ENCODE data around the gene MPDU1.

The MPDU1 gene

GRCh38 chr17:7561589-7562207, 22.0 kb upstream of the MPDU1 start, which contains the start of gene SENP3:
Gene SENP3 (plus strand): TSS chr17:7561919. CDS start chr17:7563077, 1,158 bp downstream.
- Histone ChIP-seq H3K27ac (ENCODE audit: low read length) (peak within 1 kb of the TSS; percentile 61), H3K9me3 (ENCODE audit: control insufficient read depth, low read depth, low read length) (no peaks in the 10 kb centered on the region), H3K27me3 (ENCODE audit: control insufficient read depth, insufficient read depth, low read length) (no peaks in the 10 kb centered on the region), H3K36me3 (ENCODE audit: control insufficient read depth, low read depth, low read length) (peaks cover 27% of the 10 kb centered on the region), H3K4me3 (ENCODE audit: low read length) (peak within 1 kb of the TSS; percentile 86), H3K4me1 (ENCODE audit: control insufficient read depth, low read depth, low read length) (peaks cover 31% of the 10 kb centered on the region), H3K9ac (ENCODE audit: low read length) (peak within 1 kb of the TSS; percentile 80)

GRCh38 chr17:7562208-7562605, 21.4 kb upstream of the MPDU1 start:
- Histone ChIP-seq H3K36me3 (ENCODE audit: control insufficient read depth, low read depth, low read length) (peaks cover 32% of the 10 kb centered on the region), H3K4me3 (ENCODE audit: low read length) (peak overlapping the region; percentile 86), H3K27me3 (ENCODE audit: control insufficient read depth, insufficient read depth, low read length) (no peaks in the 10 kb centered on the region), H3K27ac (ENCODE audit: low read length) (no peak overlapping the region), H3K9ac (ENCODE audit: low read length) (peak overlapping the region; percentile 80), H3K9me3 (ENCODE audit: control insufficient read depth, low read depth, low read length) (no peaks in the 10 kb centered on the region), H3K4me1 (ENCODE audit: control insufficient read depth, low read depth, low read length) (peaks cover 29% of the 10 kb centered on the region)

GRCh38 chr17:7563115-7563869, 20.4 kb upstream of the MPDU1 start:
- no peaks in the 10 kb centered on the region for H3K27me3 ChIP-seq (ENCODE audit: control insufficient read depth, insufficient read depth, low read length)
- no peak overlapping the region for H3K27ac ChIP-seq (ENCODE audit: low read length)
- H3K4me1 ChIP-seq (ENCODE audit: control insufficient read depth, low read depth, low read length), result peaks cover 18% of the 10 kb centered on the region
- peak overlapping the region; percentile 86 for H3K4me3 ChIP-seq (ENCODE audit: low read length)
- H3K9me3 ChIP-seq (ENCODE audit: control insufficient read depth, low read depth, low read length), result no peaks in the 10 kb centered on the region
- H3K9ac ChIP-seq (ENCODE audit: low read length), result no peak overlapping the region
- H3K36me3 ChIP-seq (ENCODE audit: control insufficient read depth, low read depth, low read length), result peaks cover 37% of the 10 kb centered on the region

GRCh38 chr17:7569571-7569970, 14.1 kb upstream of the MPDU1 start:
- Histone ChIP-seq H3K36me3 (ENCODE audit: control insufficient read depth, low read depth, low read length) (peaks cover 61% of the 10 kb centered on the region), H3K9ac (ENCODE audit: low read length) (no peak overlapping the region), H3K4me1 (ENCODE audit: control insufficient read depth, low read depth, low read length) (peaks cover 7% of the 10 kb centered on the region), H3K27me3 (ENCODE audit: control insufficient read depth, insufficient read depth, low read length) (no peaks in the 10 kb centered on the region), H3K4me3 (ENCODE audit: low read length) (no peak overlapping the region), H3K27ac (ENCODE audit: low read length) (no peak overlapping the region), H3K9me3 (ENCODE audit: control insufficient read depth, low read depth, low read length) (no peaks in the 10 kb centered on the region)

GRCh38 chr17:7570351-7570750, 13.3 kb upstream of the MPDU1 start:
- Histone ChIP-seq H3K27ac (ENCODE audit: low read length) (no peak overlapping the region), H3K36me3 (ENCODE audit: control insufficient read depth, low read depth, low read length) (peaks cover 61% of the 10 kb centered on the region), H3K9ac (ENCODE audit: low read length) (no peak overlapping the region)

GRCh38 chr17:7572338-7572587, 11.4 kb upstream of the MPDU1 start:
- Histone ChIP-seq H3K27me3 (ENCODE audit: control insufficient read depth, insufficient read depth, low read length) (no peaks in the 10 kb centered on the region), H3K36me3 (ENCODE audit: control insufficient read depth, low read depth, low read length) (peaks cover 64% of the 10 kb centered on the region), H3K9me3 (ENCODE audit: control insufficient read depth, low read depth, low read length) (no peaks in the 10 kb centered on the region), H3K9ac (ENCODE audit: low read length) (peak overlapping the region; percentile 72), H3K4me1 (ENCODE audit: control insufficient read depth, low read depth, low read length) (peaks cover 13% of the 10 kb centered on the region), H3K27ac (ENCODE audit: low read length) (peak overlapping the region; percentile 59), H3K4me3 (ENCODE audit: low read length) (peak overlapping the region; percentile 69)

More at GRCh38 chr17:7570351-7570750, 13.3 kb upstream of the MPDU1 start:
- Histone ChIP-seq H3K4me1 (ENCODE audit: control insufficient read depth, low read depth, low read length) (peaks cover 10% of the 10 kb centered on the region), H3K27me3 (ENCODE audit: control insufficient read depth, insufficient read depth, low read length) (no peaks in the 10 kb centered on the region), H3K4me3 (ENCODE audit: low read length) (no peak overlapping the region), H3K9me3 (ENCODE audit: control insufficient read depth, low read depth, low read length) (no peaks in the 10 kb centered on the region)

GRCh38 chr17:7572588-7573323, 10.9 kb upstream of the MPDU1 start:
- Histone ChIP-seq H3K4me1 (ENCODE audit: control insufficient read depth, low read depth, low read length) (peaks cover 13% of the 10 kb centered on the region), H3K36me3 (ENCODE audit: control insufficient read depth, low read depth, low read length) (peaks cover 64% of the 10 kb centered on the region), H3K9me3 (ENCODE audit: control insufficient read depth, low read depth, low read length) (no peaks in the 10 kb centered on the region), H3K4me3 (ENCODE audit: low read length) (peak overlapping the region; percentile 92), H3K27ac (ENCODE audit: low read length) (peak overlapping the region; percentile 70), H3K9ac (ENCODE audit: low read length) (peak overlapping the region; percentile 98), H3K27me3 (ENCODE audit: control insufficient read depth, insufficient read depth, low read length) (no peaks in the 10 kb centered on the region)

- peaks cover 13% of the 10 kb centered on the region for H3K4me1 ChIP-seq (ENCODE audit: control insufficient read depth, low read depth, low read length)
- H3K27ac ChIP-seq (ENCODE audit: low read length), result peak overlapping the region; percentile 70
- peaks cover 71% of the 10 kb centered on the region for H3K36me3 ChIP-seq (ENCODE audit: control insufficient read depth, low read depth, low read length)
Measured at GRCh38 chr17:7573324-7574080, 10.2 kb upstream of the MPDU1 start.

GRCh38 chr17:7574176-7574953, 9.3 kb upstream of the MPDU1 start:
- Histone ChIP-seq H3K36me3 (ENCODE audit: control insufficient read depth, low read depth, low read length) (peaks cover 74% of the 10 kb centered on the region), H3K27ac (ENCODE audit: low read length) (peak overlapping the region; percentile 25), H3K4me1 (ENCODE audit: control insufficient read depth, low read depth, low read length) (peaks cover 13% of the 10 kb centered on the region), H3K9ac (ENCODE audit: low read length) (peak overlapping the region; percentile 98), H3K27me3 (ENCODE audit: control insufficient read depth, insufficient read depth, low read length) (no peaks in the 10 kb centered on the region), H3K9me3 (ENCODE audit: control insufficient read depth, low read depth, low read length) (no peaks in the 10 kb centered on the region), H3K4me3 (ENCODE audit: low read length) (peak overlapping the region; percentile 92)

More at GRCh38 chr17:7573324-7574080, 10.2 kb upstream of the MPDU1 start:
- Histone ChIP-seq H3K9ac (ENCODE audit: low read length) (peak overlapping the region; percentile 98), H3K4me3 (ENCODE audit: low read length) (peak overlapping the region; percentile 92), H3K27me3 (ENCODE audit: control insufficient read depth, insufficient read depth, low read length) (no peaks in the 10 kb centered on the region), H3K9me3 (ENCODE audit: control insufficient read depth, low read depth, low read length) (no peaks in the 10 kb centered on the region)

GRCh38 chr17:7575481-7575883, 8.2 kb upstream of the MPDU1 start:
- Histone ChIP-seq H3K36me3 (ENCODE audit: control insufficient read depth, low read depth, low read length) (peaks cover 63% of the 10 kb centered on the region), H3K4me1 (ENCODE audit: control insufficient read depth, low read depth, low read length) (peaks cover 13% of the 10 kb centered on the region), H3K27me3 (ENCODE audit: control insufficient read depth, insufficient read depth, low read length) (no peaks in the 10 kb centered on the region), H3K9ac (ENCODE audit: low read length) (peak overlapping the region; percentile 6), H3K27ac (ENCODE audit: low read length) (peak overlapping the region; percentile 6), H3K9me3 (ENCODE audit: control insufficient read depth, low read depth, low read length) (no peaks in the 10 kb centered on the region), H3K4me3 (ENCODE audit: low read length) (peak overlapping the region; percentile 92)
